Measurements from ENCODE around the gene PRPSAP1.

PRPSAP1 gene

DNA sequence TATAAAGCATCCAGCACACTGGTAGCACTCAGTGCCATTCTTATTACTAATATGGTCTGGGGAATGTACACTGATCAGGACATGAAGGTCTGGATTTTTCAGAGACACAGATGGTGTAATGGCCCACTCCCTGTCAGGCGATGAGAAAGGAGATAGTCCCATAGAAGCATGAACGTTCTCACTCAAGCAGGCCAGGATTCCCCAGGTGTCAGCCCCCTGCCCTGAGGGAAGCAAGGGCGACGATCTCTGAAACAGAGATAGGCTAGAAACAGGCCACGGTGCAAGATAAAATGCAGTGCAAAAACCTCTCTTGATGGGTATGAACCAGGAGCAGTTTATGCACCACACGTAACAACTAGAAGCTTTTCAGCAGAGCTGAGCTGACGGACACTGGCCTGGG, 10.6 kb downstream of the PRPSAP1 start:
- no peak overlapping the region for H3K4me3 ChIP-seq (ENCODE audit: insufficient read length, low read depth)
- H3K4me1 ChIP-seq (ENCODE audit: insufficient read depth, insufficient read length): peaks cover 1% of the 10 kb centered on the region
- H3K36me3 ChIP-seq (ENCODE audit: insufficient read depth, insufficient read length, low read length): peaks cover 60% of the 10 kb centered on the region
- DNase-seq (ENCODE audit: low read depth, low spot score): no peak
- no peak overlapping the region for H3K9ac ChIP-seq (ENCODE audit: insufficient read length, low read depth)
- TF ChIP-seq ZNF274 (IDR thresholded peaks at IDR 0.05; ENCODE audit: low read depth, low read length) (no peak), SUZ12 (IDR thresholded peaks at IDR 0.05; ENCODE audit: extremely low read depth, insufficient read depth, insufficient read length) (no peak), YY1 (IDR thresholded peaks at IDR 0.05; ENCODE audit: insufficient read depth, insufficient read length) (no peak)
- no peaks in the 10 kb centered on the region for H3K27me3 ChIP-seq (ENCODE audit: insufficient read depth, insufficient read length)
- no peaks in the 10 kb centered on the region for H3K9me3 ChIP-seq (ENCODE audit: insufficient read depth, low read length)

- peaks cover 1% of the 10 kb centered on the region for H3K4me1 ChIP-seq (ENCODE audit: insufficient read depth, insufficient read length)
- H3K4me3 ChIP-seq (ENCODE audit: insufficient read length, low read depth): no peak overlapping the region
- DNase-seq (ENCODE audit: low read depth, low spot score): no peak
- no peak overlapping the region for H3K9ac ChIP-seq (ENCODE audit: insufficient read length, low read depth)
- no peaks in the 10 kb centered on the region for H3K27me3 ChIP-seq (ENCODE audit: insufficient read depth, insufficient read length)
- H3K9me3 ChIP-seq (ENCODE audit: insufficient read depth, low read length): no peaks in the 10 kb centered on the region
- TF ChIP-seq SUZ12 (IDR thresholded peaks at IDR 0.05; ENCODE audit: extremely low read depth, insufficient read depth, insufficient read length): no peak
- no peak for TF ChIP-seq YY1 (IDR thresholded peaks at IDR 0.05; ENCODE audit: insufficient read depth, insufficient read length)
- no peak for TF ChIP-seq ZNF274 (IDR thresholded peaks at IDR 0.05; ENCODE audit: low read depth, low read length)
- peaks cover 44% of the 10 kb centered on the region for H3K36me3 ChIP-seq (ENCODE audit: insufficient read depth, insufficient read length, low read length)
Observed at GRCh38 chr17:76341301-76341700, 12.4 kb downstream of the PRPSAP1 start.

- no peak for DNase-seq (ENCODE audit: low read depth, low spot score)
- Histone ChIP-seq H3K9me3 (ENCODE audit: insufficient read depth, low read length) (no peaks in the 10 kb centered on the region), H3K9ac (ENCODE audit: insufficient read length, low read depth) (no peak overlapping the region), H3K36me3 (ENCODE audit: insufficient read depth, insufficient read length, low read length) (peaks cover 17% of the 10 kb centered on the region), H3K27me3 (ENCODE audit: insufficient read depth, insufficient read length) (no peaks in the 10 kb centered on the region), H3K4me3 (ENCODE audit: insufficient read length, low read depth) (no peak overlapping the region), H3K4me1 (ENCODE audit: insufficient read depth, insufficient read length) (peaks cover 1% of the 10 kb centered on the region)
- no peak for TF ChIP-seq YY1 (IDR thresholded peaks at IDR 0.05; ENCODE audit: insufficient read depth, insufficient read length)
- TF ChIP-seq ZNF274 (IDR thresholded peaks at IDR 0.05; ENCODE audit: low read depth, low read length): no peak
- no peak for TF ChIP-seq SUZ12 (IDR thresholded peaks at IDR 0.05; ENCODE audit: extremely low read depth, insufficient read depth, insufficient read length)
Observed at GRCh38 chr17:76337413-76337777, 16.3 kb downstream of the PRPSAP1 start.

- Histone ChIP-seq H3K4me3 (ENCODE audit: insufficient read length, low read depth) (no peak overlapping the region), H3K9ac (ENCODE audit: insufficient read length, low read depth) (no peak overlapping the region), H3K9me3 (ENCODE audit: insufficient read depth, low read length) (no peaks in the 10 kb centered on the region), H3K36me3 (ENCODE audit: insufficient read depth, insufficient read length, low read length) (peaks cover 17% of the 10 kb centered on the region), H3K27me3 (ENCODE audit: insufficient read depth, insufficient read length) (no peaks in the 10 kb centered on the region), H3K4me1 (ENCODE audit: insufficient read depth, insufficient read length) (peaks cover 1% of the 10 kb centered on the region)
- no peak for DNase-seq (ENCODE audit: low read depth, low spot score)
- TF ChIP-seq YY1 (IDR thresholded peaks at IDR 0.05; ENCODE audit: insufficient read depth, insufficient read length) (no peak), SUZ12 (IDR thresholded peaks at IDR 0.05; ENCODE audit: extremely low read depth, insufficient read depth, insufficient read length) (no peak), ZNF274 (IDR thresholded peaks at IDR 0.05; ENCODE audit: low read depth, low read length) (no peak)
Observed at GRCh38 chr17:76336756-76337412, 16.8 kb downstream of the PRPSAP1 start.

DNA sequence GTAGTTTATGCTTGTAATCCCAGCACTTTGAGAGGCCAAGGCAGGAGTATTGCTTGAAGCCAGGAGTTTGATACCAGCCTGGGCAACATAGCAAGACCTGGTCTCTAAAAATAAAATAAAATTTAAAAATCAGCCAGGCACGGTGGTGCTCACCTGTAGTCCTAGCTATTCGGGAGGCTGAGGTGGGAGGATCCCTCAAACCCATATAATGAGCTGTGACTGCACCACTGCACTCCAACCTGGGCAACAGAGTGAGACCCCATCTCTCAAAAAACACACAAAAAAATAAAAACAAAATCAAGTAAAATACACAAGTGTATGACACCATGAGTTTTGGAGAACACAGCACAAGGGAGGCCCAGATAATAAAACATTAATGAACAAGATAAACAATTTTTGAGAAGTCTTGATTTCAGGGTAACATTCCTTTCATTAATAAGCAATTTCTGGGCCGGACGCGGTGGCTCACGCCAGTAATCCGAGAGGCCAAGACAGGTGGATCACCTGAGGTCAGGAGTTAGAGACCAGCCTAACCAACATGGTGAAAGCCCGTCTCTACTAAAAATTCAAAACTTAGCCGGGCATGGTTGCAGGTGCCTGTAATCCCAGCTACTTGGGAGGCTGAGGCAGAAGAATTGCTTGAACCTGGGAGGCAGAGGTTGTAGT, 17.9 kb downstream of the PRPSAP1 start:
- no peak overlapping the region for H3K4me3 ChIP-seq (ENCODE audit: insufficient read length, low read depth)
- no peak for TF ChIP-seq ZNF274 (IDR thresholded peaks at IDR 0.05; ENCODE audit: low read depth, low read length)
- no peak for TF ChIP-seq YY1 (IDR thresholded peaks at IDR 0.05; ENCODE audit: insufficient read depth, insufficient read length)
- TF ChIP-seq SUZ12 (IDR thresholded peaks at IDR 0.05; ENCODE audit: extremely low read depth, insufficient read depth, insufficient read length): no peak
- no peak for DNase-seq (ENCODE audit: low read depth, low spot score)
- H3K9ac ChIP-seq (ENCODE audit: insufficient read length, low read depth): no peak overlapping the region
- peaks cover under 1% of the 10 kb centered on the region for H3K4me1 ChIP-seq (ENCODE audit: insufficient read depth, insufficient read length)
- H3K36me3 ChIP-seq (ENCODE audit: insufficient read depth, insufficient read length, low read length): peaks cover 16% of the 10 kb centered on the region
- no peaks in the 10 kb centered on the region for H3K9me3 ChIP-seq (ENCODE audit: insufficient read depth, low read length)
- no peaks in the 10 kb centered on the region for H3K27me3 ChIP-seq (ENCODE audit: insufficient read depth, insufficient read length)

GRCh38 chr17:76333673-76334505, 19.8 kb downstream of the PRPSAP1 start:
- no peaks in the 10 kb centered on the region for H3K4me1 ChIP-seq (ENCODE audit: insufficient read depth, insufficient read length)
- TF ChIP-seq YY1 (IDR thresholded peaks at IDR 0.05; ENCODE audit: insufficient read depth, insufficient read length) (no peak), ZNF274 (IDR thresholded peaks at IDR 0.05; ENCODE audit: low read depth, low read length) (no peak), SUZ12 (IDR thresholded peaks at IDR 0.05; ENCODE audit: extremely low read depth, insufficient read depth, insufficient read length) (no peak)
- DNase-seq (ENCODE audit: low read depth, low spot score): no peak
- H3K36me3 ChIP-seq (ENCODE audit: insufficient read depth, insufficient read length, low read length): peaks cover 34% of the 10 kb centered on the region
- H3K27me3 ChIP-seq (ENCODE audit: insufficient read depth, insufficient read length): no peaks in the 10 kb centered on the region
- H3K9ac ChIP-seq (ENCODE audit: insufficient read length, low read depth): no peak overlapping the region
- H3K4me3 ChIP-seq (ENCODE audit: insufficient read length, low read depth): no peak overlapping the region
- no peaks in the 10 kb centered on the region for H3K9me3 ChIP-seq (ENCODE audit: insufficient read depth, low read length)

- Histone ChIP-seq H3K4me3 (ENCODE audit: insufficient read length, low read depth) (no peak overlapping the region), H3K36me3 (ENCODE audit: insufficient read depth, insufficient read length, low read length) (peaks cover 57% of the 10 kb centered on the region), H3K4me1 (ENCODE audit: insufficient read depth, insufficient read length) (no peaks in the 10 kb centered on the region), H3K27me3 (ENCODE audit: insufficient read depth, insufficient read length) (no peaks in the 10 kb centered on the region), H3K9ac (ENCODE audit: insufficient read length, low read depth) (no peak overlapping the region), H3K9me3 (ENCODE audit: insufficient read depth, low read length) (no peaks in the 10 kb centered on the region)
- TF ChIP-seq YY1 (IDR thresholded peaks at IDR 0.05; ENCODE audit: insufficient read depth, insufficient read length): no peak
- no peak for TF ChIP-seq ZNF274 (IDR thresholded peaks at IDR 0.05; ENCODE audit: low read depth, low read length)
- TF ChIP-seq SUZ12 (IDR thresholded peaks at IDR 0.05; ENCODE audit: extremely low read depth, insufficient read depth, insufficient read length): no peak
- DNase-seq (ENCODE audit: low read depth, low spot score): no peak
Observed at GRCh38 chr17:76331083-76331482, 22.6 kb downstream of the PRPSAP1 start.

Measured in NT2/D1 (cell line).